HepG2 (cell line): Measurements from ENCODE around the gene STEAP2. TPM values are rescaled to one million over a fixed set of nuclear protein-coding genes. Genes with fewer than 3 reads are reported as not detected.

ENCODE experiments used
- CBX5 ChIP-seq: sonication (generic); formaldehyde crosslinking; IDR thresholded peaks from 2 replicates; pipeline ENCODE4 v1.4.0; 2020; ENCODE audit warnings: missing genetic modification reagents, borderline replicate concordance
- CENPX ChIP-seq: sonication (generic); formaldehyde crosslinking; IDR thresholded peaks from 2 replicates; pipeline ENCODE4 v1.9.0; 2021; ENCODE audit warnings: mild to moderate bottlenecking, missing genetic modification reagents, moderate library complexity
- NFE2 ChIP-seq: sonication (generic); formaldehyde crosslinking; IDR thresholded peaks from 2 replicates; pipeline ENCODE4 v1.4.0; 2020; ENCODE audit warnings: missing genetic modification reagents
- SYNCRIP ChIP-seq: fragments of 200-400 bp; formaldehyde crosslinking; IDR thresholded peaks from 2 replicates; pipeline ENCODE4 v1.6.1; 2018; ENCODE audit warnings: mild to moderate bottlenecking, low read depth, low read length; ENCODE audit not compliant: insufficient read depth
- ZNF577 ChIP-seq: sonication (generic); formaldehyde crosslinking; IDR thresholded peaks from 2 replicates; pipeline ENCODE4 v1.4.0; 2020; ENCODE audit warnings: mild to moderate bottlenecking, low read depth, missing genetic modification reagents, borderline replicate concordance
- ZNF678 ChIP-seq: sonication (generic); formaldehyde crosslinking; IDR thresholded peaks from 2 replicates; pipeline ENCODE4 v1.4.0; 2020; ENCODE audit warnings: mild to moderate bottlenecking, missing genetic modification reagents
- ZNF713 ChIP-seq: sonication (generic); formaldehyde crosslinking; IDR thresholded peaks from 2 replicates; pipeline ENCODE4 v1.4.0; 2020; ENCODE audit warnings: mild to moderate bottlenecking, missing genetic modification reagents
- ZNF766 ChIP-seq: sonication (generic); formaldehyde crosslinking; IDR thresholded peaks from 2 replicates; pipeline ENCODE4 v1.5.0; 2020; ENCODE audit warnings: missing genetic modification reagents, borderline replicate concordance
- polyA plus RNA-seq, 8 experiments: library from polyadenylated mRNA; depleted of rRNA in 3 of 8; stranded (reverse) in 7 of 8; unstranded in 1 of 8; fragments of >200 nt; fragmentation: Illumina TruSeq in 4 of 8; extraction: Trizol in 4 of 8; gene quantifications; 2 replicates each; pipeline versions ENCODE4 v1.2.1 to v1.2.3, GENCODE V29; 2011 to 2016; ENCODE audit warnings: low read depth in 4 of 8, missing spikeins in 1 of 8, mixed read lengths in 1 of 8; ENCODE audit not compliant: insufficient read depth in 1 of 8
- total RNA-seq, 5 experiments: library from RNA; depleted of rRNA; stranded (reverse); fragments of >200 nt; fragmentation: Illumina TruSeq; extraction: Trizol; gene quantifications; 2 replicates each; pipeline ENCODE4 v1.2.3, GENCODE V29; 2016; ENCODE audit warnings: low read depth in 1 of 5
- TF ChIP-seq, protein P1 (sequence below): sonication (generic); formaldehyde crosslinking; IDR thresholded peaks from 2 replicates; pipeline ENCODE4 v1.4.0; 2020; ENCODE audit warnings: mild to moderate bottlenecking, missing genetic modification reagents
- TF ChIP-seq, protein P2 (sequence below): sonication (generic); formaldehyde crosslinking; IDR thresholded peaks from 2 replicates; pipeline ENCODE4 v1.4.0; 2020; ENCODE audit warnings: missing genetic modification reagents, borderline replicate concordance
- TF ChIP-seq, protein P3 (sequence below): sonication (generic); formaldehyde crosslinking; IDR thresholded peaks from 2 replicates; pipeline ENCODE4 v1.4.0; 2020; ENCODE audit warnings: missing genetic modification reagents, borderline replicate concordance
- TF ChIP-seq, protein P4 (sequence below): IDR thresholded peaks from 2 replicates; pipeline ENCODE4 v1.6.1; 2016; ENCODE audit warnings: missing biosample characterization, missing genetic modification reagents, low read depth
- TF ChIP-seq, protein P5 (sequence below): sonication (generic); formaldehyde crosslinking; IDR thresholded peaks from 2 replicates; pipeline ENCODE4 v1.5.0; 2020; ENCODE audit warnings: mild to moderate bottlenecking, missing genetic modification reagents, borderline replicate concordance

The STEAP2 gene
- total and polyA plus RNA-seq, 2 of the 13 experiments (the other 11 are each of a cell fraction or from before 2014, with no cell fraction given) = 4.3 to 4.4 TPM

DNA sequence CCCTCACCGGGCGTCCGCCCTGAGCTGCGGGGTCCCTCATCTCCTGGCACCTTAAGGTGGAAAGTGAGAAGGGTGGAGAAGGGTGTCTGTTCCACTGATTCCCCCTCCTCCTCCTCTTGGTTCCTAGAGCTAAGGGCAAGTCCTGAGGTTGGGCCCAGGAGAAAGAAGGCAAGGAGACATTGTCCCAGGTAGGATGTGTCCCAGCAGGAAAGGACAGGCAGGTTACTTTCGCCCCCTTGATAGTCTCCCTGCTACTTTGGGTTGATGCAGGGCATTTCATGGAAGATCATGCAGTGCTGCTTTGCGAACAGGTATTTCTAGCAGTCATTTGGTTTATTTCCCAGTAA is 582 bp downstream of the STEAP2 start (continued):
- TF ChIP-seq, protein P1, sequence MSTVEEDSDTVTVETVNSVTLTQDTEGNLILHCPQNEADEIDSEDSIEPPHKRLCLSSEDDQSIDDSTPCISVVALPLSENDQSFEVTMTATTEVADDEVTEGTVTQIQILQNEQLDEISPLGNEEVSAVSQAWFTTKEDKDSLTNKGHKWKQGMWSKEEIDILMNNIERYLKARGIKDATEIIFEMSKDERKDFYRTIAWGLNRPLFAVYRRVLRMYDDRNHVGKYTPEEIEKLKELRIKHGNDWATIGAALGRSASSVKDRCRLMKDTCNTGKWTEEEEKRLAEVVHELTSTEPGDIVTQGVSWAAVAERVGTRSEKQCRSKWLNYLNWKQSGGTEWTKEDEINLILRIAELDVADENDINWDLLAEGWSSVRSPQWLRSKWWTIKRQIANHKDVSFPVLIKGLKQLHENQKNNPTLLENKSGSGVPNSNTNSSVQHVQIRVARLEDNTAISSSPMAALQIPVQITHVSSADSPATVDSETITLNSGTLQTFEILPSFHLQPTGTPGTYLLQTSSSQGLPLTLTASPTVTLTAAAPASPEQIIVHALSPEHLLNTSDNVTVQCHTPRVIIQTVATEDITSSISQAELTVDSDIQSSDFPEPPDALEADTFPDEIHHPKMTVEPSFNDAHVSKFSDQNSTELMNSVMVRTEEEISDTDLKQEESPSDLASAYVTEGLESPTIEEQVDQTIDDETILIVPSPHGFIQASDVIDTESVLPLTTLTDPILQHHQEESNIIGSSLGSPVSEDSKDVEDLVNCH (CRISPR knock-in tag) = no peak
- TF ChIP-seq ZNF678 (no peak), CBX5 (no peak), NFE2 (no peak), SYNCRIP (no peak), CENPX (CRISPR knock-in tag) (no peak), ZNF713 (CRISPR knock-in tag) (no peak), ZNF577 (no peak), ZNF766 (no peak)
- TF ChIP-seq, protein P2, sequence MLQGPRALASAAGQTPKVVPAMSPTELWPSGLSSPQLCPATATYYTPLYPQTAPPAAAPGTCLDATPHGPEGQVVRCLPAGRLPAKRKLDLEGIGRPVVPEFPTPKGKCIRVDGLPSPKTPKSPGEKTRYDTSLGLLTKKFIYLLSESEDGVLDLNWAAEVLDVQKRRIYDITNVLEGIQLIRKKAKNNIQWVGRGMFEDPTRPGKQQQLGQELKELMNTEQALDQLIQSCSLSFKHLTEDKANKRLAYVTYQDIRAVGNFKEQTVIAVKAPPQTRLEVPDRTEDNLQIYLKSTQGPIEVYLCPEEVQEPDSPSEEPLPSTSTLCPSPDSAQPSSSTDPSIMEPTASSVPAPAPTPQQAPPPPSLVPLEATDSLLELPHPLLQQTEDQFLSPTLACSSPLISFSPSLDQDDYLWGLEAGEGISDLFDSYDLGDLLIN (CRISPR knock-in tag) = no peak
- TF ChIP-seq, protein P3, sequence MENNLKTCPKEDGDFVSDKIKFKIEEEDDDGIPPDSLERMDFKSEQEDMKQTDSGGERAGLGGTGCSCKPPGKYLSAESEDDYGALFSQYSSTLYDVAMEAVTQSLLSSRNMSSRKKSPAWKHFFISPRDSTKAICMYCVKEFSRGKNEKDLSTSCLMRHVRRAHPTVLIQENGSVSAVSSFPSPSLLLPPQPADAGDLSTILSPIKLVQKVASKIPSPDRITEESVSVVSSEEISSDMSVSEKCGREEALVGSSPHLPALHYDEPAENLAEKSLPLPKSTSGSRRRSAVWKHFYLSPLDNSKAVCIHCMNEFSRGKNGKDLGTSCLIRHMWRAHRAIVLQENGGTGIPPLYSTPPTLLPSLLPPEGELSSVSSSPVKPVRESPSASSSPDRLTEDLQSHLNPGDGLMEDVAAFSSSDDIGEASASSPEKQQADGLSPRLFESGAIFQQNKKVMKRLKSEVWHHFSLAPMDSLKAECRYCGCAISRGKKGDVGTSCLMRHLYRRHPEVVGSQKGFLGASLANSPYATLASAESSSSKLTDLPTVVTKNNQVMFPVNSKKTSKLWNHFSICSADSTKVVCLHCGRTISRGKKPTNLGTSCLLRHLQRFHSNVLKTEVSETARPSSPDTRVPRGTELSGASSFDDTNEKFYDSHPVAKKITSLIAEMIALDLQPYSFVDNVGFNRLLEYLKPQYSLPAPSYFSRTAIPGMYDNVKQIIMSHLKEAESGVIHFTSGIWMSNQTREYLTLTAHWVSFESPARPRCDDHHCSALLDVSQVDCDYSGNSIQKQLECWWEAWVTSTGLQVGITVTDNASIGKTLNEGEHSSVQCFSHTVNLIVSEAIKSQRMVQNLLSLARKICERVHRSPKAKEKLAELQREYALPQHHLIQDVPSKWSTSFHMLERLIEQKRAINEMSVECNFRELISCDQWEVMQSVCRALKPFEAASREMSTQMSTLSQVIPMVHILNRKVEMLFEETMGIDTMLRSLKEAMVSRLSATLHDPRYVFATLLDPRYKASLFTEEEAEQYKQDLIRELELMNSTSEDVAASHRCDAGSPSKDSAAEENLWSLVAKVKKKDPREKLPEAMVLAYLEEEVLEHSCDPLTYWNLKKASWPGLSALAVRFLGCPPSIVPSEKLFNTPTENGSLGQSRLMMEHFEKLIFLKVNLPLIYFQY = no peak
- TF ChIP-seq, protein P4, sequence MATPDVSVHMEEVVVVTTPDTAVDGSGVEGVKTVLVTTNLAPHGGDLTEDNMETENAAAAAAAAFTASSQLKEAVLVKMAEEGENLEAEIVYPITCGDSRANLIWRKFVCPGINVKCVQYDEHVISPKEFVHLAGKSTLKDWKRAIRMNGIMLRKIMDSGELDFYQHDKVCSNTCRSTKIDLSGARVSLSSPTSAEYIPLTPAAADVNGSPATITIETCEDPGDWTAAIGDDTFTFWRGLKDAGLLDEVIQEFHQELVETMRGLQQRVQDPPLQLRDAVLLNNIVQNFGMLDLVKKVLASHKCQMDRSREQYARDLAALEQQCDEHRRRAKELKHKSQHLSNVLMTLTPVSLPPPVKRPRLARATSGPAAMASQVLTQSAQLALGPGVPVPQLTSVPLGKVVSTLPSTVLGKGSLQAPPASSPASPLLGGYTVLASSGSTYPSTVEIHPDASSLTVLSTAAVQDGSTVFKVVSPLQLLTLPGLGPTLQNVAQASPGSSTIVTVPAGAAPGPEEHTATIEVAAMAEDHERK (CRISPR knock-in tag) = no peak
- TF ChIP-seq, protein P5, sequence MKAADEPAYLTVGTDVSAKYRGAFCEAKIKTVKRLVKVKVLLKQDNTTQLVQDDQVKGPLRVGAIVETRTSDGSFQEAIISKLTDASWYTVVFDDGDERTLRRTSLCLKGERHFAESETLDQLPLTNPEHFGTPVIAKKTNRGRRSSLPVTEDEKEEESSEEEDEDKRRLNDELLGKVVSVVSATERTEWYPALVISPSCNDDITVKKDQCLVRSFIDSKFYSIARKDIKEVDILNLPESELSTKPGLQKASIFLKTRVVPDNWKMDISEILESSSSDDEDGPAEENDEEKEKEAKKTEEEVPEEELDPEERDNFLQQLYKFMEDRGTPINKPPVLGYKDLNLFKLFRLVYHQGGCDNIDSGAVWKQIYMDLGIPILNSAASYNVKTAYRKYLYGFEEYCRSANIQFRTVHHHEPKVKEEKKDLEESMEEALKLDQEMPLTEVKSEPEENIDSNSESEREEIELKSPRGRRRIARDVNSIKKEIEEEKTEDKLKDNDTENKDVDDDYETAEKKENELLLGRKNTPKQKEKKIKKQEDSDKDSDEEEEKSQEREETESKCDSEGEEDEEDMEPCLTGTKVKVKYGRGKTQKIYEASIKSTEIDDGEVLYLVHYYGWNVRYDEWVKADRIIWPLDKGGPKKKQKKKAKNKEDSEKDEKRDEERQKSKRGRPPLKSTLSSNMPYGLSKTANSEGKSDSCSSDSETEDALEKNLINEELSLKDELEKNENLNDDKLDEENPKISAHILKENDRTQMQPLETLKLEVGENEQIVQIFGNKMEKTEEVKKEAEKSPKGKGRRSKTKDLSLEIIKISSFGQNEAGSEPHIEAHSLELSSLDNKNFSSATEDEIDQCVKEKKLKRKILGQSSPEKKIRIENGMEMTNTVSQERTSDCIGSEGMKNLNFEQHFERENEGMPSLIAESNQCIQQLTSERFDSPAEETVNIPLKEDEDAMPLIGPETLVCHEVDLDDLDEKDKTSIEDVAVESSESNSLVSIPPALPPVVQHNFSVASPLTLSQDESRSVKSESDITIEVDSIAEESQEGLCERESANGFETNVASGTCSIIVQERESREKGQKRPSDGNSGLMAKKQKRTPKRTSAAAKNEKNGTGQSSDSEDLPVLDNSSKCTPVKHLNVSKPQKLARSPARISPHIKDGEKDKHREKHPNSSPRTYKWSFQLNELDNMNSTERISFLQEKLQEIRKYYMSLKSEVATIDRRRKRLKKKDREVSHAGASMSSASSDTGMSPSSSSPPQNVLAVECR (CRISPR knock-in tag) = no peak
